HEK293 (cell line): ENCODE data around the gene MCTP1.

Experiments used
- CTCF ChIP-seq: fragments of 450-650 bp; formaldehyde crosslinking; IDR thresholded peaks from 2 replicates; pipeline ENCODE4 v1.5.1; 2016; ENCODE audit warnings: missing biosample characterization, missing genetic modification characterization
- HOXD13 ChIP-seq: sonication (generic); formaldehyde crosslinking; IDR thresholded peaks from 2 replicates; pipeline ENCODE4 v1.8.0; 2022; ENCODE audit warnings: missing genetic modification reagents, borderline replicate concordance
- PRDM2 ChIP-seq: fragments of 450-650 bp; formaldehyde crosslinking; IDR thresholded peaks from 2 replicates; pipeline ENCODE4 v1.5.1; 2016; ENCODE audit warnings: missing biosample characterization, missing genetic modification characterization, borderline replicate concordance
- SP2 ChIP-seq: fragments of 450-650 bp; formaldehyde crosslinking; IDR thresholded peaks from 2 replicates; pipeline ENCODE4 v1.5.1; 2016; ENCODE audit warnings: missing biosample characterization, missing genetic modification characterization
- TRIM28 ChIP-seq: IDR thresholded peaks from 2 replicates; pipeline ENCODE4 v1.6.1; 2011; ENCODE audit warnings: low read length, control low read depth, borderline replicate concordance
- ZBTB8A ChIP-seq: fragments of 450-650 bp; formaldehyde crosslinking; IDR thresholded peaks from 2 replicates; pipeline ENCODE4 v1.5.1; 2016; ENCODE audit warnings: missing biosample characterization, missing genetic modification characterization
- ZNF140 ChIP-seq: fragments of 450-650 bp; formaldehyde crosslinking; IDR thresholded peaks from 2 replicates; pipeline ENCODE4 v1.5.1; 2016; ENCODE audit warnings: missing biosample characterization, missing genetic modification characterization
- ZNF2 ChIP-seq: fragments of 450-650 bp; formaldehyde crosslinking; IDR thresholded peaks from 2 replicates; pipeline ENCODE4 v1.5.1; 2016; ENCODE audit warnings: missing biosample characterization, missing genetic modification characterization
- ZNF324 ChIP-seq: fragments of 450-650 bp; formaldehyde crosslinking; IDR thresholded peaks from 2 replicates; pipeline ENCODE4 v1.5.1; 2016; ENCODE audit warnings: missing biosample characterization, missing genetic modification characterization
- ZNF549 ChIP-seq: fragments of 450-650 bp; IDR thresholded peaks from 2 replicates; pipeline ENCODE4 v1.5.1; 2018; ENCODE audit warnings: missing biosample characterization, missing genetic modification characterization, mild to moderate bottlenecking, inconsistent platforms, moderate library complexity
- ZNF692 ChIP-seq: fragments of 450-650 bp; formaldehyde crosslinking; IDR thresholded peaks from 2 replicates; pipeline ENCODE4 v1.5.1; 2016; ENCODE audit warnings: missing biosample characterization, missing genetic modification characterization
- ZNF747 ChIP-seq: fragments of 450-650 bp; formaldehyde crosslinking; IDR thresholded peaks from 2 replicates; pipeline ENCODE4 v1.5.1; 2016; ENCODE audit warnings: missing biosample characterization, missing genetic modification characterization
- ZNF768 ChIP-seq: fragments of 450-650 bp; formaldehyde crosslinking; IDR thresholded peaks from 2 replicates; pipeline ENCODE4 v1.5.1; 2018; ENCODE audit warnings: missing biosample characterization, mild to moderate bottlenecking, missing genetic modification characterization

GRCh38 chr5:95084757-95085156 is 200.1 kb downstream of the MCTP1 start:
- TF ChIP-seq CTCF (no peak), ZNF747 (no peak), TRIM28 (no peak), ZNF2 (tag by site-specific recombination) (no peak), SP2 (tag by site-specific recombination) (no peak), ZNF768 (tag by site-specific recombination) (no peak), ZNF692 (tag by site-specific recombination) (no peak), ZNF140 (tag by site-specific recombination) (no peak), PRDM2 (tag by site-specific recombination) (no peak), HOXD13 (CRISPR knock-in tag) (no peak), ZBTB8A (tag by site-specific recombination) (no peak), ZNF324 (tag by site-specific recombination) (no peak), ZNF549 (tag by site-specific recombination) (no peak)
